ENCODE results near the gene ATP2C1. TPM values are rescaled to one million over a fixed set of nuclear protein-coding genes. Genes with fewer than 3 reads are reported as not detected.

The ATP2C1 gene
- total and polyA plus RNA-seq, 2 donors (not counting 1 experiment from before 2014, with no cell fraction given): 23.9 to 59.2 TPM

GRCh38 chr3:130894986-130895280, 1.0 kb downstream of the ATP2C1 start:
- H3K9ac ChIP-seq (ENCODE audit: low read length): peak overlapping the region; percentile 95
- Mint-ChIP-seq H3K27ac (peak overlapping the region; percentile 99), H3K4me3 (peak overlapping the region; percentile 98), H3K27me3 (no peaks in the 10 kb centered on the region), H3K4me1 (peaks cover 42% of the 10 kb centered on the region), H3K9me3 (ENCODE audit: insufficient read depth) (no peaks in the 10 kb centered on the region)
- peak overlapping the region; percentile 41 to 96 for H3K27ac ChIP-seq (ENCODE audit: low read length in 2 of 2)
- ChIA-PET POLR2A (interaction anchor here (0.6 to 2.6 kb wide), 2 partner anchors 131 to 784 kb away, joined by 5 to 11 read pairs; partner anchors contain the start of genes ASTE1 and NEK11), CTCF (interaction anchor here (0.8 to 6.1 kb wide), 4 partner anchors 11 to 134 kb away, joined by 3 to 68 read pairs (median 4); no protein-coding TSS in a partner anchor)
- ATAC-seq (ENCODE audit: low read depth) (no peak), DNase-seq (no peak)
- H3K4me1 ChIP-seq (ENCODE audit: control insufficient read depth in 2 of 2, insufficient read depth in 2 of 2, low read length in 2 of 2): peaks cover 11% of the 10 kb centered on the region in 2 donors
- peaks cover 4% of the 10 kb centered on the region for H4K20me1 ChIP-seq (ENCODE audit: control insufficient read depth, insufficient read depth, low read length, poor library complexity, severe bottlenecking)
- TF ChIP-seq EZH2 (IDR thresholded peaks at IDR 0.05; ENCODE audit: borderline replicate concordance, insufficient read depth, low read depth, low read length, poor library complexity, severe bottlenecking): no peak
- TF ChIP-seq, protein P1, sequence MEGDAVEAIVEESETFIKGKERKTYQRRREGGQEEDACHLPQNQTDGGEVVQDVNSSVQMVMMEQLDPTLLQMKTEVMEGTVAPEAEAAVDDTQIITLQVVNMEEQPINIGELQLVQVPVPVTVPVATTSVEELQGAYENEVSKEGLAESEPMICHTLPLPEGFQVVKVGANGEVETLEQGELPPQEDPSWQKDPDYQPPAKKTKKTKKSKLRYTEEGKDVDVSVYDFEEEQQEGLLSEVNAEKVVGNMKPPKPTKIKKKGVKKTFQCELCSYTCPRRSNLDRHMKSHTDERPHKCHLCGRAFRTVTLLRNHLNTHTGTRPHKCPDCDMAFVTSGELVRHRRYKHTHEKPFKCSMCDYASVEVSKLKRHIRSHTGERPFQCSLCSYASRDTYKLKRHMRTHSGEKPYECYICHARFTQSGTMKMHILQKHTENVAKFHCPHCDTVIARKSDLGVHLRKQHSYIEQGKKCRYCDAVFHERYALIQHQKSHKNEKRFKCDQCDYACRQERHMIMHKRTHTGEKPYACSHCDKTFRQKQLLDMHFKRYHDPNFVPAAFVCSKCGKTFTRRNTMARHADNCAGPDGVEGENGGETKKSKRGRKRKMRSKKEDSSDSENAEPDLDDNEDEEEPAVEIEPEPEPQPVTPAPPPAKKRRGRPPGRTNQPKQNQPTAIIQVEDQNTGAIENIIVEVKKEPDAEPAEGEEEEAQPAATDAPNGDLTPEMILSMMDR (IDR thresholded peaks at IDR 0.05): no peak
- WGBS (ENCODE audit: insufficient coverage): 0% methylated on average over 1 of the region's 4 CpGs
- peaks cover 52% of the 10 kb centered on the region for H3K79me2 ChIP-seq (ENCODE audit: control insufficient read depth, insufficient read depth, low read length)
- H3K27me3 ChIP-seq (replicated peaks in 1 of 4; ENCODE audit: control extremely low read depth in 1 of 4, control insufficient read depth in 3 of 4, insufficient read depth in 4 of 4, low read length in 3 of 4): no peaks in the 10 kb centered on the region
- H2AFZ ChIP-seq (ENCODE audit: insufficient read depth, low read depth, low read length, poor library complexity, severe bottlenecking): peak overlapping the region; percentile 98
- peak overlapping the region; percentile 1 to 95 (median 93) for H3K4me3 ChIP-seq (ENCODE audit: control extremely low read depth in 1 of 5, extremely low read depth in 1 of 5, insufficient read depth in 1 of 5, low read depth in 2 of 5, low read length in 4 of 5)
- peak overlapping the region; percentile 88 for H3K4me2 ChIP-seq (replicated peaks; ENCODE audit: low read depth, low read length, poor library complexity, severe bottlenecking)
- intact Hi-C loops (cut with micrococcal nuclease): loop anchor here (5.0 kb wide), 3 partner anchors 32 to 1522 kb away; partner anchors contain the start of genes DNAJC13 and TMCC1
- no peaks in the 10 kb centered on the region for H3K36me3 ChIP-seq (replicated peaks in 1 of 2; ENCODE audit: control extremely low read depth in 1 of 2, control insufficient read depth in 1 of 2, extremely low read depth in 1 of 2, insufficient read depth in 2 of 2, low read length in 1 of 2)
- no peaks in the 10 kb centered on the region for H3K9me3 ChIP-seq (ENCODE audit: control extremely low read depth in 1 of 3, control insufficient read depth in 2 of 3, insufficient read depth in 1 of 3, low read length in 2 of 3)

- WGBS (ENCODE audit: insufficient coverage): 93% methylated on average over 2 of the region's 5 CpGs
- Mint-ChIP-seq H3K4me1 (peaks cover 47% of the 10 kb centered on the region), H3K4me3 (peak overlapping the region; percentile 98), H3K27ac (peak overlapping the region; percentile 46), H3K9me3 (ENCODE audit: insufficient read depth) (no peaks in the 10 kb centered on the region), H3K27me3 (no peaks in the 10 kb centered on the region)
- no peak overlapping the region for H3K27ac ChIP-seq (ENCODE audit: low read length in 2 of 2)
- no peaks in the 10 kb centered on the region for H3K9me3 ChIP-seq (ENCODE audit: control extremely low read depth in 1 of 3, control insufficient read depth in 2 of 3, insufficient read depth in 1 of 3, low read length in 2 of 3)
- no peaks in the 10 kb centered on the region for H3K36me3 ChIP-seq (replicated peaks in 1 of 2; ENCODE audit: control extremely low read depth in 1 of 2, control insufficient read depth in 1 of 2, extremely low read depth in 1 of 2, insufficient read depth in 2 of 2, low read length in 1 of 2)
- H2AFZ ChIP-seq (ENCODE audit: insufficient read depth, low read depth, low read length, poor library complexity, severe bottlenecking): no peak overlapping the region
- intact Hi-C loops (cut with micrococcal nuclease): no loop called here
- no peaks in the 10 kb centered on the region for H3K27me3 ChIP-seq (replicated peaks in 1 of 4; ENCODE audit: control extremely low read depth in 1 of 4, control insufficient read depth in 3 of 4, insufficient read depth in 4 of 4, low read length in 3 of 4)
- DNase-seq (no peak), ATAC-seq (ENCODE audit: low read depth) (no peak)
- TF ChIP-seq, protein P1 (IDR thresholded peaks at IDR 0.05): no peak
- no peak for TF ChIP-seq EZH2 (IDR thresholded peaks at IDR 0.05; ENCODE audit: borderline replicate concordance, insufficient read depth, low read depth, low read length, poor library complexity, severe bottlenecking)
- ChIA-PET CTCF (interaction anchor here (1.5 kb wide), 1 partner anchor 24 kb away, joined by 5 read pairs; no protein-coding TSS in a partner anchor), POLR2A (no interaction called here)
- peaks cover 14 to 15% of the 10 kb centered on the region in 2 donors for H3K4me1 ChIP-seq (ENCODE audit: control insufficient read depth in 2 of 2, insufficient read depth in 2 of 2, low read length in 2 of 2)
- no peak overlapping the region for H3K4me2 ChIP-seq (replicated peaks; ENCODE audit: low read depth, low read length, poor library complexity, severe bottlenecking)
- H4K20me1 ChIP-seq (ENCODE audit: control insufficient read depth, insufficient read depth, low read length, poor library complexity, severe bottlenecking): peaks cover 4% of the 10 kb centered on the region
- H3K9ac ChIP-seq (ENCODE audit: low read length): no peak overlapping the region
- peaks cover 56% of the 10 kb centered on the region for H3K79me2 ChIP-seq (ENCODE audit: control insufficient read depth, insufficient read depth, low read length)
- H3K4me3 ChIP-seq (ENCODE audit: control extremely low read depth in 1 of 5, extremely low read depth in 1 of 5, insufficient read depth in 1 of 5, low read depth in 2 of 5, low read length in 4 of 5): no peak overlapping the region
These were observed 2.0 kb downstream of the ATP2C1 start for GRCh38 chr3:130895690-130896488.

Data from B cell (primary cell).